Measurements from ENCODE around the gene GTF3A. TPM values are rescaled to one million over a fixed set of nuclear protein-coding genes. Genes with fewer than 3 reads are reported as not detected.

Gene GTF3A
- total RNA-seq, 1 experiment from 2014 or later: 102 TPM

- Histone ChIP-seq H3K4me1 (ENCODE audit: control insufficient read depth in 1 of 2, insufficient read depth in 2 of 2, low read length in 2 of 2) (peaks cover 0 to 5% of the 10 kb centered on the region in 2 experiments; a peak in 2 of 4 replicates), H2AFZ (ENCODE audit: low read depth, low read length, poor library complexity, severe bottlenecking) (no peak overlapping the region), H3K4me2 (ENCODE audit: low read length) (no peak overlapping the region), H4K20me1 (ENCODE audit: insufficient read depth) (no peaks in the 10 kb centered on the region), H3K79me2 (ENCODE audit: insufficient read depth, low read length) (no peaks in the 10 kb centered on the region), H3K9ac (ENCODE audit: low read length) (no peak overlapping the region), H3K4me3 (replicated peaks in 1 of 2; ENCODE audit: low read depth in 1 of 2, low read length in 2 of 2) (no peak overlapping the region), H3K27ac (ENCODE audit: low read depth, low read length) (no peak overlapping the region), H3K9me2 (ENCODE audit: insufficient read depth) (no peaks in the 10 kb centered on the region), H3K9me3 (ENCODE audit: control insufficient read depth in 1 of 2, insufficient read depth in 1 of 2, low read depth in 1 of 2, low read length in 2 of 2) (no peaks in the 10 kb centered on the region), H3K36me3 (ENCODE audit: control insufficient read depth in 1 of 2, insufficient read depth in 2 of 2, low read length in 2 of 2) (no peaks in the 10 kb centered on the region), H3K27me3 (ENCODE audit: insufficient read depth, low read length) (no peaks in the 10 kb centered on the region)
- intact Hi-C loops (cut with micrococcal nuclease): loop anchor here (1.0 kb wide), 1 partner anchor 421 kb away; no protein-coding TSS in a partner anchor
- ChIA-PET POLR2A (no interaction called here), RAD21 (ENCODE audit: low non-redundant PET in 1 of 2, low total read pairs in 2 of 2, uncharacterized antibody in 2 of 2, unreplicated experiment in 2 of 2) (no interaction called here), CTCF (interaction anchor here (1.4 to 1.9 kb wide), 4 partner anchors 20 to 459 kb away, joined by 4 to 16 read pairs (median 6); no protein-coding TSS in a partner anchor)
- BruUV-seq (replicated peaks): no TSS peak
- no peak for DNase-seq (ENCODE audit: low read depth, low spot score)
- TF ChIP-seq EGR1 (IDR thresholded peaks at IDR 0.05; ENCODE audit: low read depth) (no peak), EZH2 (IDR thresholded peaks at IDR 0.05) (no peak)
- ATAC-seq: peak; percentile 46; the same call in 1 of the 2 replicates
These were observed 18.8 kb upstream of the GTF3A start for GRCh38 chr13:27405546-27406134.

- RAD21 ChIA-PET (ENCODE audit: low non-redundant PET in 1 of 2, low total read pairs in 2 of 2, uncharacterized antibody in 2 of 2, unreplicated experiment in 2 of 2): no interaction called here
- intact Hi-C loops (cut with micrococcal nuclease): loop anchor here (1.0 kb wide), 1 partner anchor 420 kb away; no protein-coding TSS in a partner anchor
- CTCF ChIA-PET: interaction anchor here (1.4 to 1.9 kb wide), 4 partner anchors 19 to 459 kb away, joined by 4 to 16 read pairs (median 6); no protein-coding TSS in a partner anchor
- H3K27ac ChIP-seq (ENCODE audit: low read depth, low read length): no peak overlapping the region
- peak overlapping the region; percentile 17; the same call in 1 of the 2 replicates for H3K4me2 ChIP-seq (ENCODE audit: low read length)
- ATAC-seq (peak; percentile 89), DNase-seq (ENCODE audit: low read depth, low spot score) (no peak)
- H3K9me2 ChIP-seq (ENCODE audit: insufficient read depth): no peaks in the 10 kb centered on the region
- no peaks in the 10 kb centered on the region for H3K36me3 ChIP-seq (ENCODE audit: control insufficient read depth in 1 of 2, insufficient read depth in 2 of 2, low read length in 2 of 2)
- no peaks in the 10 kb centered on the region for H4K20me1 ChIP-seq (ENCODE audit: insufficient read depth)
- no peak overlapping the region for H3K9ac ChIP-seq (ENCODE audit: low read length)
- H2AFZ ChIP-seq (ENCODE audit: low read depth, low read length, poor library complexity, severe bottlenecking): peak overlapping the region; percentile 10
- H3K27me3 ChIP-seq (ENCODE audit: insufficient read depth, low read length): no peaks in the 10 kb centered on the region
- peaks cover 0 to 5% of the 10 kb centered on the region in 2 experiments; a peak in 2 of 4 replicates for H3K4me1 ChIP-seq (ENCODE audit: control insufficient read depth in 1 of 2, insufficient read depth in 2 of 2, low read length in 2 of 2)
- no peak overlapping the region for H3K4me3 ChIP-seq (replicated peaks in 1 of 2; ENCODE audit: low read depth in 1 of 2, low read length in 2 of 2)
- no peaks in the 10 kb centered on the region for H3K9me3 ChIP-seq (ENCODE audit: control insufficient read depth in 1 of 2, insufficient read depth in 1 of 2, low read depth in 1 of 2, low read length in 2 of 2)
- no peaks in the 10 kb centered on the region for H3K79me2 ChIP-seq (ENCODE audit: insufficient read depth, low read length)
- POLR2A ChIA-PET: no interaction called here
- BruUV-seq (replicated peaks): no TSS peak
- TF ChIP-seq CTCF (IDR thresholded peaks at IDR 0.05 in 2 of 3, conservative IDR thresholded peaks at IDR 0.05 in 1 of 3; ENCODE audit: borderline replicate concordance in 1 of 3, insufficient read depth in 1 of 3, low read depth in 2 of 3, low read length in 2 of 3): peak; percentile 61 to 70 (median 63); a peak in 5 of 6 replicates
- no peak for TF ChIP-seq REST (IDR thresholded peaks at IDR 0.05; ENCODE audit: low read depth)
- TF ChIP-seq SRF (IDR thresholded peaks at IDR 0.05; ENCODE audit: low read depth): no peak
- TF ChIP-seq SIN3A (IDR thresholded peaks at IDR 0.05; ENCODE audit: low read depth): no peak
- no peak for TF ChIP-seq FOSL1 (IDR thresholded peaks at IDR 0.05; ENCODE audit: low read depth)
- peak; percentile 71 for TF ChIP-seq RAD21 (IDR thresholded peaks at IDR 0.05; ENCODE audit: low read depth)
- no peak for TF ChIP-seq JUND (IDR thresholded peaks at IDR 0.05)
- no peak for TF ChIP-seq YY1 (IDR thresholded peaks at IDR 0.05; ENCODE audit: extremely low read depth, insufficient replicate concordance, low read depth, low read length)
- TF ChIP-seq POLR2A (IDR thresholded peaks at IDR 0.05; ENCODE audit: borderline replicate concordance, extremely low read depth, insufficient read depth, insufficient read length): no peak
- TF ChIP-seq CBX3 (IDR thresholded peaks at IDR 0.05; ENCODE audit: low read depth): no peak
- TF ChIP-seq MAX (IDR thresholded peaks at IDR 0.05): peak; percentile 62; the same call in 1 of the 2 replicates
These were observed 18.1 kb upstream of the GTF3A start for GRCh38 chr13:27406178-27406939.

Measured in HCT116 (cell line).